AG10803 (cell line): Measurements from ENCODE around the gene SLC26A1.

Experiments used
- DNase-seq: peaks from one replicate; pipeline ENCODE4 v3.0.0; 2010; ENCODE audit warnings: low read depth
- H3K4me3 ChIP-seq: 2 replicates; pipeline ENCODE4 v1.5.1; 2011; ENCODE audit warnings: mild to moderate bottlenecking, low read length, control low read depth
- CTCF ChIP-seq: conservative IDR thresholded peaks from 2 replicates; pipeline ENCODE4 v1.5.1; 2011; ENCODE audit warnings: mild to moderate bottlenecking, low read length, control low read depth, inconsistent platforms

Gene SLC26A1

GRCh38 chr4:993111-994029 lies at the start of gene SLC26A1:
Gene SLC26A1 (minus strand): TSS chr4:993404. CDS start chr4:991703, 1,701 bp downstream.
- no peak for DNase-seq
- no peak within 1 kb of the TSS for H3K4me3 ChIP-seq
- TF ChIP-seq CTCF = no peak

GRCh38 chr4:1042352-1043055 lies 49.3 kb upstream of the SLC26A1 start:
- TF ChIP-seq CTCF = no peak
- no peak overlapping the region for H3K4me3 ChIP-seq
- no peak for DNase-seq

- no peak for TF ChIP-seq CTCF
- no peak for DNase-seq
- peak overlapping the region; percentile 16; the same call in 1 of the 2 replicates for H3K4me3 ChIP-seq
Observed at GRCh38 chr4:1041936-1042330, 48.7 kb upstream of the SLC26A1 start.

GRCh38 chr4:1041147-1041935 lies 48.1 kb upstream of the SLC26A1 start:
- peak; percentile 32 for DNase-seq
- peak overlapping the region; percentile 16; the same call in 1 of the 2 replicates for H3K4me3 ChIP-seq
- TF ChIP-seq CTCF = no peak

GRCh38 chr4:1040344-1041146 lies 47.3 kb upstream of the SLC26A1 start:
- H3K4me3 ChIP-seq = no peak overlapping the region
- DNase-seq = no peak
- no peak for TF ChIP-seq CTCF
